Embryonic facial prominence (tissue), 1 donor: ENCODE data around the gene TAF11L13.

Source experiments
- DNase-seq: peaks from one replicate; pipeline ENCODE4 v3.0.0-alpha.2; 2016; ENCODE audit errors: extremely low spot score

Gene TAF11L13

DNA sequence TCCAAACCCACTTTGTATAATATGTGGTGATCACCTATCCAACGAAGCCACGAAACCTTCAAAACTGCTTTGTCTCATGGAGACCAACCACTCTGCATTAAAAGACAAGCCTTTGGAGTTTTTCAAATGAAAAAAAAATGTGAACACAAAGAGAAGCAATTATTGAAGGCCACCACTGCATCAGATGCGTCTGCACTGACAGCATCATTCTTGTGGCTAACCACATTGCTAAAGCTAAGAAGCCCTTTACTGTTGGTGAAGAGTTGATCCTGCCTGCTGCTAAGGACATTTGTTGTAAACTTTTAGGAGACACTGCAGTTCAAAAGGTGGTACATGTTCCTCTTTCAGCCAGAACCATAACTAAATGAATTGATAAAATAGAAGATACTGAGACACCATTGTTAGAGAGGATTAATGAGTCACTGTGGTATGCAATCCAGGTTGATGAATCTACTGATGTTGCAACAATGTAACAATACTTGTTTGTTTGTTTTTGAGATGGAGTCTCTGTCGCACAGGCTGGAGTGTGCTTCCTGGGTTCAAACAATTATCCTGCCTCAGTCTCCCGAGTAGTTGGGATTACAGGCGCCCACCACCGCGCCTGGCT lies 47.8 kb downstream of the TAF11L13 start:
- no peak for DNase-seq

DNA sequence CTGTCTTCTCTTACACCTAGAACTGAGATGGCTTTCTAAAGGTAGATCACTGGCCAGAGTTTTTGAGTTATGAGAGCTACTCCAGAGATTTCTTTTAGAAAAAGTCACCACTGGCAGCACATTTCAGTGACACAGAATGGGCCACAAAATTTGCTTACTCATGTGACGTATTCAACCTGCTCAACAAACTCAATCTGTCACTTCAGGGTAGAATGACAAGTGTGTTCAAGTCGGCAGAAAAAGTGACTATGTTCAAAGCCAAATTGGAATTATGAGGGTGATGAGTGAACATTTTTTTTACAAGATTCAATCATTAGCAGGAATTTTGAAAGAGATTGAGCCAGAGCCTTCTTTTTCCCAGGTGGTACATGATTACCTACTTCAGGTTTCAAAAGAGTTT lies 48.8 kb downstream of the TAF11L13 start:
- DNase-seq, result no peak
